Activated CD4-positive, alpha-beta T cell treated with anti-CD3 and anti-CD28 coated beads, Interleukin-2, amount 10 ng/mL, durations not matched to agents 7 days and 5 days (primary cell): ENCODE results near the gene SIX5. TPM values are rescaled to one million over a fixed set of nuclear protein-coding genes. Genes with fewer than 3 reads are reported as not detected.
"Not testable (repeated sequence)": the region's sequence is repeated elsewhere in the genome, so short reads cannot be mapped to it uniquely, and the experiment has no call there.

Experiments
- CTCF ChIA-PET: fragments of 350-600 bp; sonication (Branson Sonifier 250); formaldehyde crosslinking; loops from one replicate; lab custom pipeline; 2021; ENCODE audit warnings: antibody characterized with exemption; lab: Charles Lee
- POLR2A ChIA-PET: fragments of 350-600 bp; sonication (Branson Sonifier 250); formaldehyde crosslinking; loops from one replicate; lab custom pipeline; 2021; ENCODE audit warnings: antibody characterized with exemption; lab: Charles Lee
- DNase-seq: peaks from one replicate; pipeline ENCODE4 v3.0.0-alpha.2; 2020
- H3K27ac Mint-ChIP-seq: one replicate; pipeline ENCODE4 v1.8.0; 2021; ENCODE audit warnings: mild to moderate bottlenecking, moderate library complexity, mixed read lengths
- H3K27me3 Mint-ChIP-seq: one replicate; pipeline ENCODE4 v1.8.0; 2021; ENCODE audit warnings: mixed read lengths
- H3K36me3 Mint-ChIP-seq: one replicate; pipeline ENCODE4 v1.8.0; 2021; ENCODE audit warnings: low read depth, mixed read lengths
- H3K4me1 Mint-ChIP-seq: one replicate; pipeline ENCODE4 v1.8.0; 2021; ENCODE audit warnings: mixed read lengths
- H3K4me3 Mint-ChIP-seq: one replicate; pipeline ENCODE4 v1.8.0; 2021; ENCODE audit warnings: mild to moderate bottlenecking, moderate library complexity, mixed read lengths
- H3K9me3 Mint-ChIP-seq: one replicate; pipeline ENCODE4 v1.8.0; 2021; ENCODE audit warnings: mixed read lengths
- total RNA-seq, 2 experiments: library from RNA; stranded (reverse); gene quantifications; one replicate each; pipeline ENCODE4 v1.2.3, GENCODE V29; 2021

The SIX5 gene
- total RNA-seq, 2 experiments from 2014 or later = 0.64 to 0.85 TPM

DNA sequence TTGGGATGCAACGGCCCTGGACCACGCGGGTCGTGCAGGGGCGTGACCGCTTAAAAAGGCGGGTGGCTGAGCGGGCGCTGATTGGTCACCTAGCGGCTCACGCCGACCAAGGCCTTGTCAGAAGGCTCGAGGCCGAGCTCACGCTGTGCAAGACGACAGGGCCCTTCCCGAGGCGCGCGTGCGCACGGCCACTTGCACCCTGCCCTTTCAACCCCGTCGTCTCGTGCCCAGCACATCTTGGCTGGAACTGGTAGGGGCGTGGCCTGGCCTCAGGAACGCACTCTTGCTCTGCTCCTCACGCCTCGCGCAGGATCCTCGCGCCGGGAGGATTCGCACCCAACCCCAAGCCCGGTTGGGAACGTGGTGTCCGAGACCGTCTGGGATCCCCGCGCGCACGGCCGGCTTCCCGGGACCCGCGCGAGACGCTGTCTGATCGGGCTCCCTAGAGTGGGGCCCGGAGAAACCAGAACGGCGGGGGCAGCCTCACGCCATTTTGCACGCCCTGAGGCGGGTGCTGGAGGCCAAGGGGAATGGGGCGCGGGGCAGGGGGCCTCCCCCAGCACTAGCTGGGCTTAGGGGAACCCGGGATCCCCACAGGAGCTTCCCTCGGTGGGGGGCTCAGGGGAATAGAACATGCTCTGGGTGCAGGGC, 35.8 kb downstream of the SIX5 start, which contains the start of gene MEIOSIN:
TSS of gene MEIOSIN (plus strand) at position 280 of the 651 bp plus-strand sequence. CDS start 1,938 bp downstream, outside the sequence.
- peaks cover 1% of the 10 kb centered on the region for H3K36me3 Mint-ChIP-seq
- no peak for DNase-seq
- peaks cover 16% of the 10 kb centered on the region for H3K4me1 Mint-ChIP-seq
- CTCF ChIA-PET = interaction anchor here (1.0 kb wide), 2 partner anchors 9 to 255 kb away, joined by 3 to 4 read pairs; no protein-coding TSS in a partner anchor
- H3K27me3 Mint-ChIP-seq = no peaks in the 10 kb centered on the region
- POLR2A ChIA-PET = no interaction called here
- no peak within 1 kb of the TSS for H3K27ac Mint-ChIP-seq
- no peaks in the 10 kb centered on the region for H3K9me3 Mint-ChIP-seq
- H3K4me3 Mint-ChIP-seq = no peak within 1 kb of the TSS

DNA sequence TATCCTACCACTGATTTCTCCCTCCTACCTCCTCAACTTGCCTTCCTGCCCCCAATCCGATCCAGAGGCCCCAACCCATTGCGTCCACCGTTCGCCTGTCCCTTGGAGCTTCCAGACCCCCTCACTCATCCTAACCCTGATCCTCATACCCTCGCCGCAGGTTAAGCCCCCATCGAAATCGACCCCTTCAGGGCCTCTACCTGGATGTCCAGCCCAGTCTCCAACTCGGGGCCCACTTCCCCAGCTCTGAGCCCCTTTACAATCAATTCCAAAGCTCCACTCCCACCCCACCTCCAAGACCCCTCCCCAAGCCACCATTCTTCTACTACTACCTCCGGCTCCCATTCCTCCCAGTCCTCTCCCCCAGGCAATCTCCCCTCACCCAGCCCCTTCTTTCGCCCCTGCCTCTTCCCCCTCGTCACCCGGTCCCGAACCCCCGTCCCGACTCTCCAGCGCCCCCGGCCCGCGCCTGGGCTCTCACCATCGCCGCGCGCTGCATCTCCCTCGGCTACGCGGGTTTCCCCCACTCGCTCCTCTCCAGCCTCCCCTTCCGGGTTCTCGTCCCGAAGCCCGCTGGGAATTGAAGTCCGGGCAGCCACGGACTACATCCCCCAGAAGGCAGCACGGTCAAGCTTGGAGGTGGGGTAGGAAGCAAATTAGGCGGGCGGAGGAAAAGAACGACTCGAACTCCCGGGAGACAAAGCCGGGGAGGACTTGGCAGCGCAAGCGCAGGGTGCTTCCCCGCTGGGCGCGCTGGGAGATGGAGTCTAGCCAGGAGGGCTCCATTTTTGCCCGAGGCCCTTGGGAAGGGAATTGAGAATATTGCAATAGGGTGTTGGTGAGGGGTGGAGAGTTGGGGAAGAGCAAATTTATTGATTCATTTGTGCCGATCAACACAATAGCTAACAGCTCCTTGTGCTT, 38.4 kb downstream of the SIX5 start, which contains the start of gene FBXO46:
TSS of gene FBXO46 (minus strand) at position 529 of the 921 bp plus-strand sequence. CDS start 17,401 bp downstream, outside the sequence.
- H3K4me3 Mint-ChIP-seq = peak within 1 kb of the TSS; percentile 92
- no peaks in the 10 kb centered on the region for H3K27me3 Mint-ChIP-seq
- H3K4me1 Mint-ChIP-seq = peaks cover 30% of the 10 kb centered on the region

DNA sequence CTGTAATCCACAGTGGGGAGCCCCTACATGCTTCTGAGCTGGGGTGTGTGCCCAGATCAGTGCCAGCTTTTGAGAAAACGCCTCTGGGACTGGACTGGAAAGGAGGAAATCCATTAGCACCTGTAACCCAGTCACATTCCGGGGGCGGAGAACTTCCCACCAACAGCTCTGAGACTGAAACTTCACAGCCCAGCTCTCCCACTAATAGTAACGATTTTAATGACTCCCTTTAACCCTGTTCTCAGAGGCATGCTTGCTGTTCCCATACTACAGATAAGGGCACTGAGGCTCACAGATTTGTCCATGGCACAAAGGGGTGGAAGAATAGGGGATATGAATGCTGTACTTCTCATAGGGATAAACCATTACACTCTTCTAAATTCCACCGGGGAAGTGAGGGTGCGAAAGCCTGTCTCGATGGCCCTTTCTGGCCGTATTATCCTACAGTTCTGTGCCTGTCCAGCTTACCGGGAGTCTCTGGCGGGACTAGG, 39.2 kb downstream of the SIX5 start:
- Mint-ChIP-seq H3K36me3 (peaks cover 5% of the 10 kb centered on the region), H3K9me3 (no peaks in the 10 kb centered on the region), H3K27ac (peak overlapping the region; percentile 91), H3K4me1 (peaks cover 30% of the 10 kb centered on the region), H3K27me3 (no peaks in the 10 kb centered on the region), H3K4me3 (peak overlapping the region; percentile 92)
- ChIA-PET POLR2A (no interaction called here), CTCF (interaction anchor here (1.4 to 2.2 kb wide), 5 partner anchors 9 to 41 kb away, joined by 4 to 8 read pairs (median 4); partner anchors contain the start of genes QPCTL, SIX5 and SNRPD2)
- DNase-seq = no peak

More for the DNA sequence above, 38.4 kb downstream of the SIX5 start, which contains the start of gene FBXO46:
- ChIA-PET POLR2A (no interaction called here), CTCF (interaction anchor here (0.7 to 2.2 kb wide), 7 partner anchors 10 to 40 kb away, joined by 3 to 8 read pairs (median 4); partner anchors contain the start of genes QPCTL, SIX5 and SNRPD2)
- H3K9me3 Mint-ChIP-seq = no peaks in the 10 kb centered on the region
- peak; percentile 97 for DNase-seq
- peaks cover 5% of the 10 kb centered on the region for H3K36me3 Mint-ChIP-seq
- peak within 1 kb of the TSS; percentile 91 for H3K27ac Mint-ChIP-seq

DNA sequence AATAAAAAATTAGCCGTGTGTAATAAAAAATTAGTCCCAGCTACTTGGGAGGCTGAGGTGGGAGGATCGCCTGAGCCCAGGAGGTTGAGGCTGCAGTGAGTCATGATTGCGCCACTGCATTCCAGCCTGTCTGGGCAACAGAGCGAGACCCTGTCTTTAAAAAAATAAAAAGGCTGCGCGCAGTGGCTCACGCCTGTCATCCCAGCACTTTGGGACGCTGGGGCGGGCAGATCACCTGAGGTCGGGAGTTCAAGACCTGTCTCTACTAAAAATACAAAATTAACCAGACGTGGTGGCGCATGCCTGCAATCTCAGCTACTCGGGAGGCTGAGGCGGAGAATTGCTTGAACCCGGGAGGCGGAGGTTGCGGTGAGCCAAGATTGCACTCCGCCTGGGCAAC, 40.4 kb downstream of the SIX5 start:
- CTCF ChIA-PET, H3K27me3 Mint-ChIP-seq, DNase-seq, POLR2A ChIA-PET, H3K36me3 Mint-ChIP-seq, H3K9me3 Mint-ChIP-seq, H3K4me3 Mint-ChIP-seq, H3K27ac Mint-ChIP-seq: not testable (repeated sequence)
- H3K4me1 Mint-ChIP-seq = peaks cover 36% of the 10 kb centered on the region

DNA sequence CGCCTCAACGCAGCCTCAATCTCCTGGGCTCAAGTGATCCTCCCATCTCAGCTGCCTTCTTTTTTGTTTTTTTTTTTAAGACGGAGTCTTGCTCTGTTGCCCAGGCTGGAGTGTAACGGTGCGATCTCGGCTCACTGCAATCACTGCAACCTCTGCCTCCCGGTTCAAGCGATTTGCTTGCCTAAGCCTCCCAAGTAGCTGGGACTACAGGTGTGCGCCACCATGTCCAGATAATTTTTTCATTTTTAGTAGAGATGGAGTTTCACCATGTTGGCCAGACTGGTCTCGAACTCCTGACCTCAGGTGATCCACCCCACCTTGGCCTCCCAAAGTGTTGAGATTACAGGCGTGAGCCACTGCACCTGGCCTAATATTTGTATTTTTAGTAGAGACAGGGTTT, 49.0 kb downstream of the SIX5 start:
- POLR2A ChIA-PET, H3K9me3 Mint-ChIP-seq, H3K27me3 Mint-ChIP-seq, H3K27ac Mint-ChIP-seq, DNase-seq, H3K4me3 Mint-ChIP-seq: not testable (repeated sequence)
- H3K4me1 Mint-ChIP-seq = peaks cover 42% of the 10 kb centered on the region
- CTCF ChIA-PET = interaction anchor here (0.5 to 1.1 kb wide), 2 partner anchors 11 to 244 kb away, joined by 3 to 4 read pairs; partner anchors contain the start of gene FBXO46
- peaks cover 39% of the 10 kb centered on the region for H3K36me3 Mint-ChIP-seq

DNA sequence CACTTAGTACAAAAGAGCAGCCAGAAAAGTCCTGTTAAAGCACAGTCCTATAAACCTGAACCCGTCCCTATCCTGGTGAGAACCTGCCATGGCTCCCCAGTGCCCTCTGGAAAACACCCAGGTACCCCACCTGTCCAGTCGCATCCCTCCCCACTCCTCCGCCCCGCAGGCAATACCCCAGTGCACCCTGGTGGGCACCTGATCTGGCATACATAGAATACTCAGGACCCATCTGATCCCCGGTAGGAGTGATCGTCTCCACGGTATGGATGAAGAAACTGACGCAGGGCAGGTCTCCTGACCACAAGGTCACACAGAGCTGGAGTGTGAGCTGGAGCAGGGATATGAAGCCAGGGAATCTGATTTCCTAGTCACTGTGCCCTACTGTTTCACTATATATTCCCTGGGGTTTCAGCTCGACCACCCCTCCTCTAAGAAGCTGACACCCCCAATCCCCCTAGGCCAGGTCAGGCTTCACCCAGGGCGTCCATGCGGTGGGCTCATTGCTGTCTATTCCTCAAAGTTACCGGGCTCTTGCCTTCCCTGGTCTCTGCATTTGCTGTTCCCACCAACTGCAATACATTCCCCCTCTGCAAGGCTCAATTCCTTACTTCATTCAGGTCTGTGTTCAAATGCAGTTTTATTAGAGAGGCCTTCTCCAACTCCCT, 50.9 kb downstream of the SIX5 start:
- no peaks in the 10 kb centered on the region for H3K27me3 Mint-ChIP-seq
- ChIA-PET CTCF (interaction anchor here (1.1 to 4.7 kb wide), 9 partner anchors 12 to 76 kb away, joined by 4 to 31 read pairs (median 6); partner anchors contain the start of genes FBXO46, QPCTL, SIX5 and SNRPD2), POLR2A (interaction anchor here (0.6 kb wide), 1 partner anchor 28 kb away, joined by 3 read pairs; no protein-coding TSS in a partner anchor)

DNA sequence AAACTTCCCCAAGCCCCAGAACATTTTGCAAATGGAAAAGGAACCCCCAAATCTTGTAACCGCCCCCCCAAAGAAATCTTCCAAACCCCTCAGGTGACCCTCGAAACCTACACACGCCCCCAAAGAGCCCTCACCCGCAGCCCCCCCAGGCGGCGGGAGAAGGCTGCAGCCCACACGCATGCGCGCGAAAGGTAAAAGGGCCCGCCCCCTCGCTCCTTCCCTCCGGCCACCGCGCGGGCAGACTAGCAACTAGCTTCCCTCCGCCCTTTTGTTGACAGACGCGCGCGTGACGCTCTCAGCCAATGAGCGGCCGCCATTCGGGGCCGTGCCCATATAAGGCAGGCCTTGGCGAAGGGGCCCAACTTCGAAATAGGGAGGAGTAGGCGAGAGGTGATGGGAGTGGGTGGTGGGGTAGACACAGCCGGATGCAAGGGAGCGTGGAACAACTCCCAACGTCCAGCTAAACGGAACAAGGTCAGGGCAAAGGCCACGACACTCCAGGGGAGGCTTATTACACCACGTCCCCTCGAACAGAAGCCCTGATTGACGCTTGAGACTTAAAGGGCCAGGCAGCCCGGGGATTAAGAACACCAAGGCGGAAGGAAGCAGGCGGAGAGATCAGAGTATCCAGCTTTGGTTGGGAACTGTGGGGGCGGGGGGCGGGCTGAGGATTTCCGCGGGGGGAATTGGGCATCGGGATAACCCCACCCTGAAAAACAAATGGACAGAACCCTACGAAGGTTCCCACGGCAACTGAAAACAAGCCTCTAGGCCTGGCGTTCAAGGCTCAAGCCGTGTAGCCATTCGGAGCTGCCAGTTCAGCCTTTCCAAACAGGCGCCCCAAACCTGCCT, 51.7 kb downstream of the SIX5 start:
- Mint-ChIP-seq H3K4me3 (peak overlapping the region; percentile 92), H3K27me3 (no peaks in the 10 kb centered on the region), H3K4me1 (peaks cover 42% of the 10 kb centered on the region), H3K9me3 (no peaks in the 10 kb centered on the region), H3K36me3 (peaks cover 36% of the 10 kb centered on the region), H3K27ac (peak overlapping the region; percentile 92)
- peak; percentile 99 for DNase-seq
- ChIA-PET POLR2A (interaction anchor here (0.6 to 0.9 kb wide), 6 partner anchors 13 to 1026 kb away, joined by 3 to 15 read pairs (median 4); partner anchors contain the start of gene SNRPD2), CTCF (interaction anchor here (0.6 to 4.7 kb wide), 15 partner anchors 10 to 104 kb away, joined by 3 to 31 read pairs (median 5); partner anchors contain the start of genes DMWD, FBXO46, QPCTL and SIX5)

More for the DNA sequence above, 50.9 kb downstream of the SIX5 start:
- Mint-ChIP-seq H3K4me3 (peak overlapping the region; percentile 92), H3K9me3 (no peaks in the 10 kb centered on the region), H3K27ac (peak overlapping the region; percentile 92), H3K4me1 (peaks cover 42% of the 10 kb centered on the region), H3K36me3 (peaks cover 38% of the 10 kb centered on the region)
- DNase-seq = no peak

DNA sequence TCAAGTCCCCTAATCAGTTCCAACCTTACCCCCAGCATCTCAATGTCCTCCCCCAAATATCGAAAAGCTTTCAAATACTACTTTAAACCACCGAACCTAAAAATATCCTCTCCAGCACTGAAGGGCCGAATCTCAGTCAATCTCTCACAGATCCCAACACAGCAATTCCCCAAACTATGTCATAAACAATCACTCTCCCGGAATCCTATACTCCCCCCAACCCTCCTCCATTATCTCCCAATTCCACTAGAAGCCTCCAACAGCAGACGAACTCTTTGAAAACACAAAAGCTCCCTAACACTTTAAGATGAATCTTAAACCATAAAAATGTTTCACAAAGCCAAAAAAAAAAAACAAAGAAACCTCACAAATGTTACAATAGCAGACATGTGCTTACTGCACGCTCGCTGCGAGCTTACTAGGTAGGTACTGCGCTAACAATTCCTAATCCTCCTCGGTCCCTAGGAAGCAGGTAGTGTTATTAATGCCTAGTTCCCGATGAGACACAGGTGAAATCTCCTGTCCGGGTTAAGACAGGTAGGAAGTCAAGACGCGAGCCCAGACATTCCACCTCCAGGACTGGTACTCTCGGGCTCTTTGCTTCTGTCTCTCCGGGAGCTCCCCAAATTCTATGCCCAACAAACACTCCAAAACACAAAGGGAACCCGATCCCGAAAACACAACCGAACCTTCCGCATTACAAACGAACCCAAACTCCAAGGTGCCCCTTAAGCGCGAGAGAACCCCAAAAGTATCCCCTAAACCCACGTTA, 52.5 kb downstream of the SIX5 start:
- POLR2A ChIA-PET = interaction anchor here (0.7 to 0.9 kb wide), 5 partner anchors 10 to 79 kb away, joined by 3 to 15 read pairs (median 4); partner anchors contain the start of gene SNRPD2
- Mint-ChIP-seq H3K36me3 (peaks cover 33% of the 10 kb centered on the region), H3K4me1 (peaks cover 39% of the 10 kb centered on the region), H3K9me3 (no peaks in the 10 kb centered on the region), H3K4me3 (peak overlapping the region; percentile 92), H3K27me3 (no peaks in the 10 kb centered on the region), H3K27ac (peak overlapping the region; percentile 92)
- CTCF ChIA-PET = interaction anchor here (0.6 to 4.7 kb wide), 14 partner anchors 11 to 103 kb away, joined by 3 to 31 read pairs (median 5); partner anchors contain the start of genes FBXO46, QPCTL, SIX5 and SNRPD2
- peak; percentile 21 for DNase-seq

DNA sequence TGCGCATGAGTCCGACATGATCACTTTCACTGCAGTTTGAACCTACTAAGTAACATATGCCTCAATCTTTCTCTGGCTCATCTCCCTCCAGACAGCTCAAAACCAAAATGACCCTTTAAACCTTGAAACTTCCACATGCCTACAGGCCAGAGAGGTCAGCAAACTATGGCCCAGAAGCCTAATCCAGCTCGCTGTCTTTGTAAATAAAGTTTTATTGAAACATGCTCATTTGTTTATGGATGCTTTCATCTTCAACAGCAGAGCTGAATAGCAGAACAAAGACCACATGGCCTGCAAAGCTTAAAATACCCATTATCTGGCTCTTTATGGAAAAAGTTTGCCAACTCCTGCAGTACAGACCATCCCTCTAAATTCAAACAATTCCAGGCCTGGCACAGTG, 53.9 kb downstream of the SIX5 start:
- CTCF ChIA-PET = interaction anchor here (0.6 to 4.7 kb wide), 5 partner anchors 17 to 299 kb away, joined by 3 to 31 read pairs (median 4); partner anchors contain the start of genes QPCTL and SNRPD2
- H3K9me3 Mint-ChIP-seq = no peaks in the 10 kb centered on the region

More for the DNA sequence above, 53.9 kb downstream of the SIX5 start:
- POLR2A ChIA-PET = no interaction called here
- peaks cover 37% of the 10 kb centered on the region for H3K36me3 Mint-ChIP-seq
- DNase-seq = no peak
- H3K4me3 Mint-ChIP-seq = no peak overlapping the region
- H3K27ac Mint-ChIP-seq = no peak overlapping the region
- H3K27me3 Mint-ChIP-seq = no peaks in the 10 kb centered on the region
- H3K4me1 Mint-ChIP-seq = peaks cover 42% of the 10 kb centered on the region
